NCI-H524 treated with DMSO at 0.1 percent for 48 hours (cell line): ENCODE results near the gene PDE4C.
"Not testable (repeated sequence)": the region's sequence is repeated elsewhere in the genome, so short reads cannot be mapped to it uniquely, and the experiment has no call there.

ENCODE experiments used
- DNase-seq: peaks from one replicate; lab custom pipeline; 2025; lab: John Stamatoyannopoulos, UW

Gene PDE4C

GRCh38 chr19:18223860-18224524 is 2.2 kb downstream of the PDE4C start:
- no peak for DNase-seq

- DNase-seq = no peak
Measured at GRCh38 chr19:18221815-18222725, 4.2 kb downstream of the PDE4C start.

- no peak for DNase-seq
Measured at GRCh38 chr19:18220632-18221275, 5.5 kb downstream of the PDE4C start.

- no peak for DNase-seq
Measured at GRCh38 chr19:18219911-18220631, 6.2 kb downstream of the PDE4C start.

- no peak for DNase-seq
Measured at GRCh38 chr19:18218600-18218999, 7.6 kb downstream of the PDE4C start.

GRCh38 chr19:18218159-18218558 is 8.1 kb downstream of the PDE4C start:
- no peak for DNase-seq

- no peak for DNase-seq
Measured at GRCh38 chr19:18216789-18217188, 9.4 kb downstream of the PDE4C start.

GRCh38 chr19:18214779-18215433 is 11.3 kb downstream of the PDE4C start:
- DNase-seq = no peak

GRCh38 chr19:18211683-18212082 is 14.6 kb downstream of the PDE4C start:
- DNase-seq = no peak

GRCh38 chr19:18209912-18210311 is 16.3 kb downstream of the PDE4C start:
- not testable (repeated sequence) for DNase-seq

- no peak for DNase-seq
Measured at GRCh38 chr19:18208098-18208951, 17.9 kb downstream of the PDE4C start.

- DNase-seq = no peak
Measured at GRCh38 chr19:18206018-18206417, 20.2 kb downstream of the PDE4C start.

GRCh38 chr19:18205200-18205892 is 20.9 kb downstream of the PDE4C start:
- DNase-seq = peak; percentile 7

GRCh38 chr19:18204394-18205199 is 21.6 kb downstream of the PDE4C start:
- no peak for DNase-seq

- DNase-seq = peak; percentile 99
Measured at GRCh38 chr19:18203863-18204393, 22.3 kb downstream of the PDE4C start, which contains the start of gene RAB3A. Gene RAB3A, minus strand, starts transcription at chr19:18204042. Its CDS starts 1,302 bp downstream, at chr19:18202740.

GRCh38 chr19:18203408-18203862 is 22.8 kb downstream of the PDE4C start:
- DNase-seq = no peak

- DNase-seq = peak; percentile 10
Measured at GRCh38 chr19:18202778-18203407, 23.3 kb downstream of the PDE4C start.

- DNase-seq = no peak
Measured at GRCh38 chr19:18202397-18202777, 23.9 kb downstream of the PDE4C start.
